ENCODE data around the gene LATS2. TPM values are rescaled to one million over a fixed set of nuclear protein-coding genes. Genes with fewer than 3 reads are reported as not detected.

The LATS2 gene
- total RNA-seq, 1 experiment from 2014 or later = not detected

- Histone ChIP-seq H3K27ac (ENCODE audit: low read length) (no peak overlapping the region), H3K79me2 (ENCODE audit: low read length) (no peaks in the 10 kb centered on the region), H3K4me2 (ENCODE audit: low read depth, low read length, poor library complexity, severe bottlenecking) (no peak overlapping the region), H3K9me3 (ENCODE audit: low read length) (no peaks in the 10 kb centered on the region), H3K4me3 (ENCODE audit: low read length) (no peak overlapping the region), H4K20me1 (ENCODE audit: insufficient read depth, low read depth, low read length) (no peaks in the 10 kb centered on the region), H3K4me1 (ENCODE audit: low read length) (no peaks in the 10 kb centered on the region), H3K9me2 (replicated peaks; ENCODE audit: insufficient read depth, low read length) (no peaks in the 10 kb centered on the region), H3K36me3 (ENCODE audit: insufficient read depth, low read length) (no peaks in the 10 kb centered on the region), H3K9ac (ENCODE audit: low read length) (no peak overlapping the region), H3K27me3 (ENCODE audit: low read length) (no peaks in the 10 kb centered on the region), H2AFZ (ENCODE audit: low read length) (no peak overlapping the region)
- DNase-seq = peak; percentile 9
These were observed 53.4 kb downstream of the LATS2 start for GRCh38 chr13:21008026-21008425.

DNA sequence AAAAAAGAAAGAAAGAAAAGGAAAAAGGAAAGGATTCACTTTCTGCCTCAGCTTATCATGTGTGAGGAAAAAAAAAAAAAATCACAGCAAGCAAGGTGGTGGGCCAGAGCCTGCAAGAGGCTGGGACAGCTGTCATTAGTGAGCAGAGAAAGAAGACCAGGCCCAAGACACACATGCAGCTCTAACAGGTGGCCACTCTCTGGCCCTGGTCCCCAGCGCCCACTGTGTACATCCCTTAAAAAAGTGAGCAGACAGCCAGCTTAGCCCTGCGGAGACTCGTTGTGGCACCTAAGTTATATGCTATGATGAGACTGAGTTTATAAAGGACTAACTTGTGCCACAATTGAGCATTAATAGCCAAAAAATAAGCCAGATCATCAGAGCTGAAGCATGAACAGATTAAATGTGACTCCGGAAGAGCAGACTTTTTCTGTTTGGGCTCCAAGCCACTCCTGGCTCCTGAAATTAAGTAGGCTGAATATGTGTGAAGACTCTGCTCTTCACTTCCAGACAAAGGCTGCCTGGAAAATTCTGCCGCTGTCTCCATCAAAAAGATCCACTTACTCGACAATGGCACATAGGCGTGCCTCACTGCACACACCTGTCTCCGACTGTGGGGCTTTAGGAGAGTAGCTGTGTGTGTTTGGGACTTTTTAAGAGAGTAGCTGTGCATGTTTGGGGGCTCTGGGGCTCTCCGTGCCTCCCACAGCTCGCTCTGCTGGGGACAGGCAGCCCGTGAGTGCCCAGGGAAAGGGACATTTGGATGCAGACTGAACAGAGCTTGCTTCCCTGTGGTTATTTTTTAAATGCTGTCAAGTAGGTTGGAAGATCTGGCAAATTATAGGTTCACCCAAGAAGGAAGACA lies 55.0 kb downstream of the LATS2 start:
- Histone ChIP-seq H3K27ac (ENCODE audit: low read length) (no peak overlapping the region), H3K9ac (ENCODE audit: low read length) (no peak overlapping the region), H3K36me3 (ENCODE audit: insufficient read depth, low read length) (no peaks in the 10 kb centered on the region), H2AFZ (ENCODE audit: low read length) (no peak overlapping the region), H3K79me2 (ENCODE audit: low read length) (no peaks in the 10 kb centered on the region), H3K9me3 (ENCODE audit: low read length) (peaks cover 1% of the 10 kb centered on the region), H3K4me3 (ENCODE audit: low read length) (no peak overlapping the region), H3K9me2 (replicated peaks; ENCODE audit: insufficient read depth, low read length) (no peaks in the 10 kb centered on the region), H4K20me1 (ENCODE audit: insufficient read depth, low read depth, low read length) (no peaks in the 10 kb centered on the region), H3K4me1 (ENCODE audit: low read length) (no peaks in the 10 kb centered on the region), H3K27me3 (ENCODE audit: low read length) (no peaks in the 10 kb centered on the region), H3K4me2 (ENCODE audit: low read depth, low read length, poor library complexity, severe bottlenecking) (no peak overlapping the region)
- DNase-seq = peak; percentile 14

GRCh38 chr13:21005193-21005592 lies 56.2 kb downstream of the LATS2 start:
- Histone ChIP-seq H3K36me3 (ENCODE audit: insufficient read depth, low read length) (no peaks in the 10 kb centered on the region), H3K4me2 (ENCODE audit: low read depth, low read length, poor library complexity, severe bottlenecking) (no peak overlapping the region), H3K27me3 (ENCODE audit: low read length) (no peaks in the 10 kb centered on the region), H3K9me2 (replicated peaks; ENCODE audit: insufficient read depth, low read length) (no peaks in the 10 kb centered on the region), H4K20me1 (ENCODE audit: insufficient read depth, low read depth, low read length) (no peaks in the 10 kb centered on the region), H3K27ac (ENCODE audit: low read length) (no peak overlapping the region), H3K79me2 (ENCODE audit: low read length) (no peaks in the 10 kb centered on the region), H3K4me3 (ENCODE audit: low read length) (no peak overlapping the region), H3K9ac (ENCODE audit: low read length) (no peak overlapping the region), H2AFZ (ENCODE audit: low read length) (no peak overlapping the region), H3K4me1 (ENCODE audit: low read length) (no peaks in the 10 kb centered on the region), H3K9me3 (ENCODE audit: low read length) (peaks cover 9% of the 10 kb centered on the region)
- no peak for DNase-seq

GRCh38 chr13:21001471-21001870 lies 59.9 kb downstream of the LATS2 start:
- H3K79me2 ChIP-seq (ENCODE audit: low read length) = no peaks in the 10 kb centered on the region
- H4K20me1 ChIP-seq (ENCODE audit: insufficient read depth, low read depth, low read length) = no peaks in the 10 kb centered on the region
- no peak for DNase-seq

DNA sequence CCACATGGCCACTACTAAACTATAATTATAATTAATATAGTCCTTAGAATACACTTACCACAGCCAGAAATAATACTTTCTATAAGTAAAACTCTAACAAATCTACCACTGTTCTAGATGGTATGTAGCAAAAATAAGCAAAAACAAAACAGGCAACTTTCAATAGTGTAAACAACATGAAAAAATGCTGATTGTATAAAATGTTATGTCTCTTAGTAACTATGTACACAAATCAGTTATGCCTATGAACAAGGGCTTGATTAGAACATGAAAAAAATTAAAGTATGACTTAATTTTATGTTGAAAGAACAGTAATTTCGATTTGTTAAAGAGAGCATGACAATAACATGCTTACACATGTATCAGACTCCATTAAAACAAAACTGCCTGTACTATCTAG lies 60.7 kb downstream of the LATS2 start:
- H3K4me2 ChIP-seq (ENCODE audit: low read depth, low read length, poor library complexity, severe bottlenecking) = no peak overlapping the region
- no peak overlapping the region for H3K9ac ChIP-seq (ENCODE audit: low read length)
- no peak for DNase-seq
- no peak overlapping the region for H3K27ac ChIP-seq (ENCODE audit: low read length)
- H3K4me3 ChIP-seq (ENCODE audit: low read length) = no peak overlapping the region
- H4K20me1 ChIP-seq (ENCODE audit: insufficient read depth, low read depth, low read length) = no peaks in the 10 kb centered on the region
- H3K9me2 ChIP-seq (replicated peaks; ENCODE audit: insufficient read depth, low read length) = no peaks in the 10 kb centered on the region
- H3K27me3 ChIP-seq (ENCODE audit: low read length) = 0 out of 2 replicates have a peak, but pooled peaks cover 3% of the 10 kb centered on the region
- no peaks in the 10 kb centered on the region for H3K36me3 ChIP-seq (ENCODE audit: insufficient read depth, low read length)
- H2AFZ ChIP-seq (ENCODE audit: low read length) = no peak overlapping the region
- no peaks in the 10 kb centered on the region for H3K79me2 ChIP-seq (ENCODE audit: low read length)
- H3K4me1 ChIP-seq (ENCODE audit: low read length) = no peaks in the 10 kb centered on the region
- peaks cover 9% of the 10 kb centered on the region for H3K9me3 ChIP-seq (ENCODE audit: low read length)

More at GRCh38 chr13:21001471-21001870, 59.9 kb downstream of the LATS2 start:
- Histone ChIP-seq H3K27ac (ENCODE audit: low read length) (no peak overlapping the region), H3K4me1 (ENCODE audit: low read length) (no peaks in the 10 kb centered on the region), H3K36me3 (ENCODE audit: insufficient read depth, low read length) (no peaks in the 10 kb centered on the region), H3K4me2 (ENCODE audit: low read depth, low read length, poor library complexity, severe bottlenecking) (no peak overlapping the region), H3K9ac (ENCODE audit: low read length) (no peak overlapping the region), H3K9me2 (replicated peaks; ENCODE audit: insufficient read depth, low read length) (no peaks in the 10 kb centered on the region), H3K4me3 (ENCODE audit: low read length) (no peak overlapping the region), H3K27me3 (ENCODE audit: low read length) (no peaks in the 10 kb centered on the region), H3K9me3 (ENCODE audit: low read length) (peaks cover 9% of the 10 kb centered on the region), H2AFZ (ENCODE audit: low read length) (no peak overlapping the region)

DNA sequence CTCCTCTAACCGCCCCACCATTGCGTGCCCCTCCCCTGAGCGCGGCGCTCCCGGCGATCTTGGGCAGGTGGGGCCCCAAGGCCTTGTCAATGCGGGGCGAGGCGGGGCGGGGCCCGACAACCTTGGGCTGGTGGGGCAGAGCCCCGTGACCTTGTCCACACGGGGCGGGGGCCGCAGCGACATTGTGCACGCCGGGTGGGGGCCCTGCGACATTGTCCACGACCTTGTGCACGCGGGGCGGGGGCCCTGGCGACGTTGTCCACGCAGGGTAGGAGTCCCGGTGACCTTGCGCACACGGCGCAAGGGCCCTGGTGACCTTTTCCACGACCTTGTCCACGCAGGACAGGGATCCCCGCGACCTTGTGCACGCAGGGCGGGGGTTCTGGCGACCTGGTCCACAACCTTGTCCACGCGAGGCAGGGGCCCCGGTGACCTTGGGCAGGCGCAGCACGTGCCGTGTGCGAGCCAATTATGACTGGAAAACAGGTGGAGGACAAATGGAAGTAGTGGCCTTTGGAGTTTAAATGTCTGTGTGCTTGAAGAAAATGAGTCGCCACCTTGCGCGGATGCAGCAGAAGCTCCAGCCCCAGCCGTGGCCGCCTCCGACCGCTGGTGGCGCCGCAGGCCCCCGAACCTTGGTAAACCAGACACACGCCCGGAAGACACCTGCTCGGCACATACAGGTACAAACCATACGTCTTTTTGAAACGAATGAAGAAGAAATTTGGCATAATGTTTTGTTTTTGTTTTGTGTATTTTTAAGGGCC lies 62.6 kb downstream of the LATS2 start:
- H4K20me1 ChIP-seq (ENCODE audit: insufficient read depth, low read depth, low read length) = no peaks in the 10 kb centered on the region

DNA sequence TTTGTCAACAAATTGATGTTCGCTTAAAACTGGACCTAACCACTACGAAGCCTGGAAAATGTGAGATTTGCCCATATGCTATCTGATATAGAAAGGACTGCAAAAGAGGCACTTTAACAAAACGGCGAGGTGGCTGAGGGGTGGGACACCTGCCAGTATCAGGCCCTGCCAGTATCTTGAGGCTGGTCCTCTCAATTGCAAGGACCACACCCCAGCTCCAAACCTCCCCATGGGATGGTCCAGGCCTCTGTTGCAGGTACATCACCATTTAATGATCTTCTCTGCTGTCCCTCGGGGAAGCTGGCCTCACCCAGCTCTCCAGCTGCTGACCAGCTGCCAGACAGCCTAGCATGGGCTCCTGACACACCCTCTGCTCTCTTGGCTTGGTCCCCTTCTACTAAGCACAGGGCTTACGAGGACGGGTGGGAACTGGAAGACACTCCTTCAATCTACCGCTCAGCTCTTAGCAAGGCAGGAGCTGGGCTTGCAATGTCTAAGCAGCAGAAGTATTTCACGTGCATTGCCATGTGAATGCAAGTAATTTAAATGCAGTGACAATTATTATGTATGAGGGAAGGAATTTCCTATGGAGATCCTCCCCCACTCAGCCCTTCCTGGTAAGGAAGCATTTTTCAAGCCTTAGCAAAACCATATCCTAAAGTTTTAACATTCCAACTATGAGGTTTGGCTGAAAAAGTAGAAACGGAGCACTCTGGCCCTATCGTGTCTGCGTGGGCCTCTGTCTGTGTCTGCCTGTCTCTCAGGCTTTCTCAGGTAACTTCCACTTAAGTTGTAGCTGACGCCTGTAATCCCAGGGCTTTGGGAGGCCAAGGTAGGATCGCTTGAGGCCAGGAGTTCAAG lies 63.9 kb downstream of the LATS2 start:
- no peaks in the 10 kb centered on the region for H3K36me3 ChIP-seq (ENCODE audit: insufficient read depth, low read length)
- H3K9me2 ChIP-seq (replicated peaks; ENCODE audit: insufficient read depth, low read length) = no peaks in the 10 kb centered on the region
- peaks cover 9% of the 10 kb centered on the region for H3K9me3 ChIP-seq (ENCODE audit: low read length)
- no peak overlapping the region for H3K27ac ChIP-seq (ENCODE audit: low read length)
- H3K4me2 ChIP-seq (ENCODE audit: low read depth, low read length, poor library complexity, severe bottlenecking) = no peak overlapping the region
- no peak overlapping the region for H3K9ac ChIP-seq (ENCODE audit: low read length)
- H3K27me3 ChIP-seq (ENCODE audit: low read length) = 0 out of 2 replicates have a peak, but pooled peaks cover 3% of the 10 kb centered on the region
- no peaks in the 10 kb centered on the region for H4K20me1 ChIP-seq (ENCODE audit: insufficient read depth, low read depth, low read length)
- no peak overlapping the region for H2AFZ ChIP-seq (ENCODE audit: low read length)
- no peaks in the 10 kb centered on the region for H3K79me2 ChIP-seq (ENCODE audit: low read length)
- H3K4me3 ChIP-seq (ENCODE audit: low read length) = no peak overlapping the region
- no peaks in the 10 kb centered on the region for H3K4me1 ChIP-seq (ENCODE audit: low read length)
- no peak for DNase-seq

More for the DNA sequence above, 62.6 kb downstream of the LATS2 start:
- H3K27ac ChIP-seq (ENCODE audit: low read length) = no peak overlapping the region
- H3K4me3 ChIP-seq (ENCODE audit: low read length) = no peak overlapping the region
- no peak overlapping the region for H3K4me2 ChIP-seq (ENCODE audit: low read depth, low read length, poor library complexity, severe bottlenecking)
- H3K9me3 ChIP-seq (ENCODE audit: low read length) = peaks cover 9% of the 10 kb centered on the region
- no peaks in the 10 kb centered on the region for H3K79me2 ChIP-seq (ENCODE audit: low read length)
- H3K27me3 ChIP-seq (ENCODE audit: low read length) = 0 out of 2 replicates have a peak, but pooled peaks cover 3% of the 10 kb centered on the region
- H3K9ac ChIP-seq (ENCODE audit: low read length) = no peak overlapping the region
- H3K4me1 ChIP-seq (ENCODE audit: low read length) = no peaks in the 10 kb centered on the region
- no peak for DNase-seq
- no peaks in the 10 kb centered on the region for H3K36me3 ChIP-seq (ENCODE audit: insufficient read depth, low read length)
- no peak overlapping the region for H2AFZ ChIP-seq (ENCODE audit: low read length)
- H3K9me2 ChIP-seq (replicated peaks; ENCODE audit: insufficient read depth, low read length) = no peaks in the 10 kb centered on the region
